NCI-H128 (cell line): Measurements from ENCODE around the gene ZCCHC8.
"Not testable (repeated sequence)": the region's sequence is repeated elsewhere in the genome, so short reads cannot be mapped to it uniquely, and the experiment has no call there.

ENCODE experiments used
- DNase-seq: peaks from one replicate; lab custom pipeline; 2025; ENCODE audit not compliant: unreplicated experiment; lab: John Stamatoyannopoulos, UW

The ZCCHC8 gene

GRCh38 chr12:122437656-122438121 lies 63.0 kb downstream of the ZCCHC8 start:
- DNase-seq, result peak; percentile 35

- no peak for DNase-seq
Observed at GRCh38 chr12:122435186-122435585, 65.5 kb downstream of the ZCCHC8 start.

- not testable (repeated sequence) for DNase-seq
Observed at GRCh38 chr12:122429043-122429442, 71.7 kb downstream of the ZCCHC8 start.

GRCh38 chr12:122427403-122427802 lies 73.3 kb downstream of the ZCCHC8 start:
- DNase-seq, result no peak

GRCh38 chr12:122423258-122424165 lies 77.2 kb downstream of the ZCCHC8 start:
- DNase-seq, result no peak

- DNase-seq, result no peak
Observed at GRCh38 chr12:122422730-122423257, 77.9 kb downstream of the ZCCHC8 start.

- no peak for DNase-seq
Observed at GRCh38 chr12:122421821-122422729, 78.7 kb downstream of the ZCCHC8 start, which contains the start of gene CLIP1. Gene CLIP1 (minus strand): TSS chr12:122422669. CDS start chr12:122380452, 42,217 bp downstream.
